NCI-H82 (cell line): ENCODE results near the gene PRKRA.
"Not testable (repeated sequence)": the region's sequence is repeated elsewhere in the genome, so short reads cannot be mapped to it uniquely, and the experiment has no call there.

Source experiments
- DNase-seq: peaks from one replicate; lab custom pipeline; 2025; lab: John Stamatoyannopoulos, UW

PRKRA gene

DNA sequence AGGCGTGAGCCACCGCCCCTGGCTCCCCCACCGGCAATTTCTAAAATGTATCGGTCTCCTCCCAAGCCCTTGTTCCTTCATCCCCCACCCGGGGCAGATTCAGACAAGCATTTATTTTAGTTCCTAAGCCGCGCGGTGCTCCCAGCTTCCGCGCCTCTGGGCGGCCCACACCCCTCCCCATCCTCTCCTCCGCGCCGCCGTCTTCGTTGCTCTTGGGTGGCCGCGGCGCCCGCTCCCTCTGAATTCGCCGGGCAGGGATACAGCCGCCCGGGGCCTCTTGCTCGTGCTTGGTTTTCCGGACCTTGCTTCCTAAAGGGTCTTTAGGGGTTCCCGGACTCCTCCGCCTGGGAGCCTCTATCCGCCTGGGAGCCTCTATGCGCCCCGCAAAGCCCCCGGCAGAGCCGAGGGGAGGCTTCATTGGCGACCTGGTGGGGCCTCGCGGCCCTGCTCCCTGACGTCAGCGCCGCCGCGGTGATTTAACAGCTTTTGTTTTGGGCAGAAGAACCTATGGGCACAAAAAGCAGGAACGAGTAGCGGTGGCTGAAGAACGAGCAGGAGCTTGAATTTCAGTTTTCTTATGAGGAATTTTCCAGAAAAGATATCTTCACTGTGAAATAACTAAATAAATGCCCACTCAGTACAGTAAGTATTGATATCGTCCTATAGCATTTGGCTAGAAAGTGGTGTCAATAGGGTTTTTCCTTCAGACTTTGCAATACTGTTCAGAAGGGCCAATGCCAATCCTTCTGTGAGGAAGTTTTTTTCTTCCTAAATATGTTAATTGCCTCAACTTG lies 37.3 kb downstream of the PRKRA start:
- DNase-seq = peak; percentile 92

DNA sequence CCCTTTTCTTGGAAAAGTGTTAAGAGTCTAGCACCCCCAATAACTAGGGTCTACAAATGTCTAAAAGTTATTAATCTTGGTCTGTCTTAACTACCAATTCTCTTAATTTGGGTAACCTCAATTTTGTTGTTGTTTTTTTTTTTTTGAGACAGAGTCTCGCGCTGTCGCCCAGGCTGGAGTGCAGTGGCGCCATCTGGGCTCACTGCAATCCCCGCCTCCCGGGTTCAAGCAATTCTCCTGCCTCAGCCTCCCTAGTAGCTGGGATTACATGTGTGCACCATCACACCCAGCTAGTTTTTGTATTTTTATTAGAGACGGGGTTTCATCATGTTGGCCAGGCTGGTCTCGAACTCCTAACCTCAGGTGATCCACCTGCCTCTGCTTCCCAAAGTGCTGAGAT lies 38.5 kb downstream of the PRKRA start:
- DNase-seq = not testable (repeated sequence)

DNA sequence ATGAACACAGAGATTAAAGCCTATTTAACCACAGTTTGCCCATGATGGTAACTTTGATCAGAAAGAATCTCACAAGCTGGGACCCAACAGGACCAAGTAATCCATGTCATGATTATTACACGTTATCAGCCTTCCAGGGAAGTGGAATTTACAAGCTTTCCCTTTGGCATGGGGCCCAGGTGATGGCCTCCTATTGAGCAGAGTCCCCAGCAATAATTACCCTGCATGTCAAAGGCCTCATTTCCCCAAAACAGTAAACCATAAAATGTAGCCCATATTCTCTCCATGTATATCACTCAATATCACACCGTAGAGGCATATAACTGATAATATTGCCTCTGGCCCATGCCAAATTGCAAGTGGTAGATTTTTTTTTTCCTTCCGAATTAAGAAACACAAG lies 38.9 kb downstream of the PRKRA start:
- no peak for DNase-seq

DNA sequence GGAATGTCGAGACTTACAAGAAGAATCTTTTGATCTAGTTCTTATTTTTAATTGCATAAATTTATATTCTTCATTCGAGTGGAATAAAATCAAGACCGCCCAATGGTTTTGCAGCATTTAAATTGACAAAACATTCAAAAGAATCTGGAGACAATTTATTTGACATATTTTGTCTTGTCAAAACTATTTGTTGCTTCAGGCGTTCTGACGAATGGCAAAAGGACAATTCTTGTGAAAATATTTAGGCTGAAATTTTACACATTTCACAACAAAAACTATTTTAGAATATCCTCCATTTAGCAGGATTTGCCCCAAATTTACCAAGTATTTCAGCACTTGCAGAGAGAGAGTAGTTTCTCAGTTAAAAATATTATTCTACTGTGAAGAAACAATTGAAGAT lies 41.7 kb downstream of the PRKRA start:
- no peak for DNase-seq

DNA sequence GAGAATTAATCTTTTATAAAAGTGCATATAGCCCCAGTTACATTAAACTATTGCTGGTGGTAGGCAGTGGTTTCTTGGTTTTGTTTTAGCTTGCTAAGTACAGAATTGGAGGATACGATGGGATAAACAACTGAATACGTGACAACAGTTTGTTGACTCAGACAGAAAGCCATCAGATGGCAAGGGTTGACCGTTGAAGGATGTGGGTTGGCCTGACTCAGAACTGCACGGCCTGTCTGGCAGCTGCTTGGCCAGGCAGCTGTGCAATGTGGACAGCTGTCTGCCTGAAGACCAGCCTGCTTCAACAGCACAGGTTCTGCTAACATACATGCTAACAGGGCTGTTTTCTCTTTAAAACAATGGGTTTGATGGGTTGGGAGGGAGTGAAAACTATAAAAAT lies 46.6 kb downstream of the PRKRA start:
- DNase-seq = no peak

DNA sequence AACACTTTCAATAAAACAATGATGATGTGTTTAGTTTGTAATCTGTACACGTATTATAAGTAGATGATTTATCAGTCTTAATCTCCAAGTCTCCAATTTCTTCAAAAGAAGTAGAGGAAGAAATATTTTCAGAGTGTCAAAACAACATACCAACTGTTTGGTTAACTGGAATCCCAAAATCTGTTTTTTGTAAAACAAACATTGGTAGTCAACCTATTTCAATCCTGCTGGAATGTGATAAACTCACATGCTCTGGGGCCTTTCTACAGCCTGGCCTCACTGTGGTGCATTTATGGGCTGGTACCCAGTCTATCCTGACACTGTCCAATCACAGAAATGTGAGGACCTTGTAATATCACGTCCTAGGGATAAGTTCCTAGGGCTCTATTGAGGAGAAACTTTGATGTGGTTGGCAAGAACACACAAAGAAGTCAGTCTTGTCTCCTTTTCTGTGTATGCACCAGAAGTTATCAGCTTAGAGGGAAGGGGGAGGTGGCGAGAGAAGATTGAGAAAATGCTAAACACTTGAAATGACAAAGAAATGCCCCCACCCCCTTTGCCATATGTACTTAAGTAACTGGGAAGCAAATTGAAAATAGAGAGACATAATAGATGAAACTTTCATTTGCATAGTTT lies 47.2 kb downstream of the PRKRA start:
- no peak for DNase-seq

DNA sequence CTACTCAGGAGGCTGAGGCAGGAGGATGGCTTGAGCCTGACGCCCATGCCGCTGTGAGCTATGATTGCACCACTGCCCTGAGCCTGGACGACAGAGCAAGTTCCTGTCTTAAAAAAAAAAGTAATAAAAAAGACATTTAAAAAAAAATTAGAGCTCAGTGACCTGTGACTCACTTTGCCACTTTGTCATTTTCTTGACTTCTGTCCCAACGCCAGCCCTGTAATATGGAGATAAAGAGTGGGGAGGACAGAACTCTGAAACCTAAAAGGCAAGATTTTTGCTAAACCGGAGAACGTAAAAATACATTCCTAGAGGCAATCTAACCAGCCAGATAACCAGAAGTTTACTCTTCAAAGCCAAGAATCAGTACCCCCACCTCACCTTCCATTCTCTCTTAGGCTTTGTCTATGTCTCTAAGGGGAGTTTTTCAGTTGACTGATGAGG lies 49.0 kb downstream of the PRKRA start:
- no peak for DNase-seq

DNA sequence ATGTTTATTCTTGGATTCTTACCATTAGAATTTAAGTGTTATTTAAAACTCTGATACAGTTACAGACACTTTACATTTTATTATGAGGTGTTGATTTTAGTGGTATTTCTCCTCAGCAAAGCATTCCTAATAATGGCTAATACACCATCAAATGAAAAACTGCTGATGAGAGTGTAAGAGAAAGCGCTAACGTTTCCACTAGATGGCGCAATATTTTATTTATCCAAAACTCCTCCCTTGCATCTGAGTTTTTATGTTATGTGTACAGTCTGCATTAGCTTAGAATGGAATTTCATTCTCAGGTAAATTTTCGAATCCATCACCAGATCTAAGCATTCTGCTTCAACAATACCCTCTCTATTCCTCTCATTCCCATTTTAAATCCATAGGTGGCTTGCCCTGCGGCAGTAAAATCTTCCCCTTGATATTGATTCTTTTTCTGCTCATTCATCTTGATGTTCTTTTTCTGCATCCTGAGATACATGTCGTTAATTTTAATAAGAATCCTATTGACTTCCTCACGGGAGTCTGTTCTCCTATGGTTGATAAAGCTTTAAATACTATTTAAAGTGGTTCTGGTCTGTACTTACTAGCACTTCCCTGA lies 53.9 kb downstream of the PRKRA start:
- peak; percentile 86 for DNase-seq

DNA sequence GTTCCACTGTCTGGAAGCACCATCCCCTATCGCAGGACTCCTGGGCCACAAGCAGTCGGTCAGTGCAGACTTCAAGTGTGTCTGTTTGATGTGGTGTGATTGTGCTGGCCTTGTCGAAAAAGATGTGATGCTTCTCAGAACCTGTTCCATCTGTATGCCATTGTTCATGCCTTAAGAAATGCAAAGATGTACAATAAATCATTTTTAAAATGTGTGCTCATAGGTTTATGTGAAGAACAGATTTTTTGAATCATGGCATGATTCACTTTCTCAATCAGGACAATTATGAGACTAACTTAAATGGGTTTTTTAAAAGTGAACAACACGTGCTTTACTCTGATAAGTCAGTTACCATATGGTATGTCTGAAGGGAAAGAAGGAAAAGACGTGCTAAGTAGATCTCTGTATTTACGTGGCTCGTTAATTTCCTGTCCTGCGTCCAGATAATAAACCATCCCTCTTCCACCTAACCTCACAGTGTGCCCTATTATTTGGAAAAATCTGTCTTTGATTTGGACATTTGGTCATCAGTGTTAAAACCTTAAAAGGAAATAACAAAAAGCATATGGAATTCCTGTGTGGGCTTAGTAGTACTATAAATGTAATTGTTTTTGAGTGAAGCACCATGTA lies 54.9 kb downstream of the PRKRA start:
- peak; percentile 57 for DNase-seq

DNA sequence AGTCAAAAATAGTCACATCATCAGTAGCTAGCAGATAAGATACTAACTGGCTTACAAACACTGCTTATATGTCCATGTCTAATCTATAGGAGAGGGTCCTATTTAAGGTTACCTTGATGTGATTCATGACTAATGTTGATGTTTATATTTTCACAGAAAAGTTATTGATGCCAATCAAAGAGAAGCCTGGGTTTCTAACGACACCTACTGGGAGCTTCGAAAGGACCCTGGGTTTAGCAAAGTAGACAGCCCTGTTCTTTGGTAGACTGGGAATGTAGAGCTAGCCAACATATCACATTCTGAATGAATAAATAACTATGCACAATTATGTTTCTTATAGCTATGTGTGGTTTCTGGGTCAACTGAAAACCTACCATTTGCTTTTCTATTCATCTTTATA lies 55.7 kb downstream of the PRKRA start:
- DNase-seq = peak; percentile 20

DNA sequence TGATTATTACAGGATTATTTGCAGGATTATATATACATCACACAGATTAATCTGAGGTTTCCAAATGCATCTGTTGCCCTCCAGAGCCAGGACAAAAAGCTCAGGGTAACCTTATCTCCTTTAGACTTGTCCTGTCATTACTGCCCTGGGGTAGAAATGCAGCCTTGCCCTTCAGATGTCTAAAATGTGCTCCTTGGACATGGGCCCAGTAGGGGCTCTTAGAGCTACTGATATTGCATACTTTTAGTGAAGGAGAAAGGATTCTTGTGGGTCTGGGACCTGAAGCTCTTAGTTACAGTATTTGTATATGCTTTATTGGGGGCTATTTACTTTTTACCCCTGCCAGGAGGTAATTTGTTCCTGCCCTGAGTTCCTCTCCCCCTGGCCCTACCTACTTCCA lies 56.1 kb downstream of the PRKRA start:
- DNase-seq = peak; percentile 70

DNA sequence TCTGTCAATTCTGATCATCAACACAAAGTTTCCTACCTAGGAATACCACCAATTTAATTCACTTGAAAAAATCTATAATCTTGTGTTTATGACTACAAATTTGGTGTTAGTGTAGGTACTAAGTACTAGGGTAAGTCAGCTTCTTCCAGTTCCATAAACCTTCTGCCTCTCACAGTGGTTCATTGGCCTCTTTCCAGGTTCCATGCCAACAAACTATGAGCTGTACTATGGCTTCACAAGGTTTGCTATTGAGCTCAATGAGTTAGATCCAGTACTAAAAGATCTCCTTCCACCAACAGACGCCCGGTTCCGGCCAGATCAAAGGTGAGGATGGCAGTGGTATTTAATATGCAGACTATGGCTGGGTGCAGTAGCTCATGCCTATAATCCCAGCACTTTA lies 58.8 kb downstream of the PRKRA start:
- no peak for DNase-seq

DNA sequence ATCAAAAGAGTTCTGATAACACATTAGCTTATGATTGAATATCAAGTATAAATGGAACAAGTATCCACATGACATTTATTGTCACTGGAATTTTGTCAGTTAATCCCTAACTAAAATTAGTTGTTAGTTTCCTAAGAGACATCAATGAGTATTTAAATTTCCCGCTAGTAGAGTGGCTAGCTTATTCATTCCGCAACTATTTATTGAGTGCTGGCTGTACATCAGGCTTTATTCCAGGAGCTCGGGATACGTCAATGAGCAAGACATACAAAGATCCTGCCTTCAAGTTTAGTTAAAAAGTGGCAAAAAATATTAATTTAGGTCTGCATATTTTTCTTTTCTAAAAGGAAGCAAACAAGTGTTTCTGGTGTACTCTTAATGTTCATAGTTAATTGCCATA lies 59.3 kb downstream of the PRKRA start:
- no peak for DNase-seq

DNA sequence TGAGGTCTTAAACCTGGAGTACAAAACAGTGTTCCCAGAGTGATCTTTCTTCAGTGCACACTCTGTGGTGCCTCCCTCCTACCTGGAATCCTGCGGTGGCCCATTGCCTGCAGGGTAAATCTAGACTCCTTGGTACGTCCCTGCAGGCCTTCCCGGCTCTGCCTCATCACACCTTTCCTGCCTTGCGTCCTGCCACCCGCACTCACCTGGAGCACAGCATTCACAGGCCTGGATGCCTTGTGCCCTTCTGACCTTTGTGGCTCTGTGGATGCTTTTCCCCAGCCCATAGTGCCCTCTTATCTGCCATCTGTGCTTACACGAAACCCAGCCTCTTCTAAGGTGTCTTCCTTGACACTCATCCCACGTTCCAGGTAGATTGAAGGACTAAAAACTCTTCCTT lies 62.7 kb downstream of the PRKRA start:
- DNase-seq = no peak

DNA sequence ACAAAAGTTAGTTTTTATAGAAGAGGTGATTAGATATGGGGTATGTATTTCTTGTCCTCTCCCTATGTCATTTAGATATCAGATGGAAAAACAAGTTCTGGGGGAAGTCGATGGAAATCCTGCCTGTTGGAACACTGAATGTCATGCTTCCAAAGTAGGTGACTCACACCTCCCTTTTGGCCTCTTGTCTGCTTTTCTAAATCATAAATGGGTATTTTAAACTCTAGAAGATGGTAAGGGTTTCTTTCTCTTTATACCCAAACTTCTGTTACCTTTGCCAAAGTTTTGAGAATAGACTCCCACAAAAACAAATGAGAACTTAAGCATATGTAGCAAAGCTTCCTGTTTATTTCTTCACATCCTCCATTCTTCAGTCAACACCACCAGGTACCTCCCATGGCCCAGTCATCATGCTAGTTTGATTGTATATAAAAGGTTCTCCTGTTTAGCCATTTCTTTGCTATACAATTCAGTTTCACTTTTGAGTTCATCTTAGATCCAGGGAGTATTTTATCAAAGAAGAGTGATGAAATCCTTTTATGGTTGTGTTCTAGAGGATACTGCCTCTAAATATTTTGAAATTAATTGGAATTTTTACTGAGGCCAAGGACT lies 63.9 kb downstream of the PRKRA start:
- DNase-seq = no peak

DNA sequence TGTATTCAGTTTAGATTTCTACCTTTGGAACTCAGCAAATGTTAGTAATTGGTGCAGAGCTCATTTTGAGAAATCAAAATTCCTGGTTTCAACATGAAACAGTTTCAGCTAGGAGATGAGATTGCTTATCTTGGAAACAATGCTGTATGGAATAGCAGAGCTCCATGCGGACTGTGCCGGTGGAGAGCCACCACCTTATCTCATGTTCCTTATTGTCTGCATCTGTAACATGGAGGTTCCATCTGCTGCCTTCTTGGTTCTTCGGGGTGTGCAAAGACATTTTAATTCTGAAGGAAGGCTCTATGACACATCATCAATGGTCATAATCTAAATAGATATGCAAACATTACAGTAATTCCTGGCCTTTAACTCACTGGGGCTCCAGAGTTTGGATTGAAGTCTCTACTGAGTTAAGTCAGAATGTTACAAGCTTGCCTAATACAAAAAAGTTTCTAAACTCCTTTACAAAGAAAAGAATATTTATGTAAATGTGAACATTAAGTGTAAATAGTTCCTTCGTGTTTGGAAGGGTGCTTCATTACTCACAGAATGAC lies 65.3 kb downstream of the PRKRA start:
- DNase-seq = no peak

DNA sequence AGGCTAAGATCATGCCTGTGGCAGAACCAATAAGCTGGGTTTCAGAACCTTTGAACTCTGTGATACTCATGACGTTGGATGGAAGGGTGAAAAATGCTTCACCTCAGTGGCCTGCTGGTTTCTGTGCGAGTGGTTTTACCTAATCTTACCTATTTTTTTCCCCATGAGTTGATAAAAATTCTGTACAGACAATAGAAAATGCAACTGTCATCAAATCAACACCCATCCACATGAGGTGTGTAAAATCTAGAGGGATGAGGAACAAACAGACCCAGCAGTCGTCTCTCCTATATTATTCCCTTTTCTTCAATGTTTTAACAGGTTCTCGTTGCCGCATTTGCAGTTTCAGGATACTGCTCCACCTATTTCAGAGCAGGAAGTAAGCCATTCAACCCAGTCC lies 67.3 kb downstream of the PRKRA start:
- DNase-seq = no peak
